ENCODE data around the gene C11orf21. TPM values are rescaled to one million over a fixed set of nuclear protein-coding genes. Genes with fewer than 3 reads are reported as not detected.
A peak's percentile ranks its signal among the peaks of the same experiment; 100 is the strongest.

The C11orf21 gene
- total RNA-seq, 1 experiment from 2014 or later: 0.09 TPM

DNA sequence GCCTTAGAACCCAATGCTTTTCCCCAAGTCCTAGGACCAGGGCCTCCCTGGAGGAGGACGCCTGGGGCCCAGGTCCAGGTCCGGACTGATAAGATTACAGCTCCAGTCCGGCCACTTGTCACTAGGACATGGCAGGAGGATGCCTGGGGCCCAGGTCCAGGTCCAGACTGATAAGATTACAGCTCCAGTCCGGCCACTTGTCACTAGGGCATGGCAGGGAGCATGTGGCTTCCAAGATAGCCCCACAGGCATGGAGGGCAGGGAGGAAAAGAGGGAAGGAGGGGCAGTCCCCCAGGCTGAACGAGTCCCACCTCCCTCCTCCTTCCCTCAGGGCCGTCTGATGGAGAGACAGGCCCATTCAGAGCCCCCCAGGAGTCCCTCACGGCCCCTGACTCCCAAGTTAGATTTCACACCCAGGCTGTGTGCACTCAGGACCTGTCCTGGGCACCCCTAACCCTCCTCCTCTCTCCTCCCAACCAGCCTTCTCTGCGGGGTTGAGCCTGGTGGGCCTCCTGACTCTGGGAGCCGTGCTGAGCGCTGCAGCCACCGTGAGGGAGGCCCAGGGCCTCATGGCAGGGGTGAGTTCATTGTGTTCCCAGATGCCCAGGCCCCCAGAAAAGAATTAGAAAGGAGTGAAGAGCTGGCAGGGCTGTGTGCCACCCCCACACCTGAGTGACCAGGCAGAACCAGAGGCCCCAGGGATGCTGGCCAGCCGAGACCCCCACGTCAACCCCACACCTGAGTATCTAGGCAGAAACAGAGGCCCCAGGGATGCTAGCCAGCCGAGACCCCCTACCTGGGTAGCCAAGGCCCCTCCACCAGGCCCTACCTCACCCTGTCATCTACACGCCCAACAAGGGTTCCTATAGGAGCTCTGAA, 2.1 kb upstream of the C11orf21 start:
- ChIA-PET CTCF (interaction anchor here (0.7 to 9.8 kb wide), 14 partner anchors 13 to 227 kb away, joined by 3 to 128 read pairs (median 6); partner anchors contain the start of gene TSSC4), POLR2A (interaction anchor here (0.5 to 1.9 kb wide), 6 partner anchors 73 to 102 kb away, joined by 3 to 18 read pairs (median 6); partner anchors contain the start of genes CD81 and TSSC4)
- DNase-seq: peak; percentile 88 to 97
- Mint-ChIP-seq H3K4me3 (ENCODE audit: unreplicated experiment) (peak overlapping the region; percentile 42), H3K36me3 (ENCODE audit: insufficient read depth, unreplicated experiment) (no peaks in the 10 kb centered on the region), H3K9me3 (ENCODE audit: unreplicated experiment) (no peaks in the 10 kb centered on the region), H3K27me3 (ENCODE audit: insufficient read depth, unreplicated experiment) (no peaks in the 10 kb centered on the region), H3K27ac (ENCODE audit: unreplicated experiment) (peak overlapping the region; percentile 75), H3K4me1 (ENCODE audit: low read depth, unreplicated experiment) (peaks cover 7% of the 10 kb centered on the region)
- BruUV-seq (replicated peaks): no TSS peak
- intact Hi-C loops (cut with micrococcal nuclease; ENCODE audit: unreplicated experiment): loop anchor here (1.0 to 2.0 kb wide), 2 partner anchors 35 to 96 kb away; partner anchors contain the start of gene TSSC4
- Histone ChIP-seq H3K4me3 (ENCODE audit: low read depth, low read length) (no peak overlapping the region), H3K27me3 (replicated peaks; ENCODE audit: control insufficient read depth, insufficient read depth, low read length) (no peaks in the 10 kb centered on the region), H3K36me3 (ENCODE audit: control insufficient read depth, insufficient read depth, low read length) (no peaks in the 10 kb centered on the region), H3K4me1 (peaks cover 51% of the 10 kb centered on the region), H3K9me3 (no peaks in the 10 kb centered on the region)
- TF ChIP-seq, protein P1, sequence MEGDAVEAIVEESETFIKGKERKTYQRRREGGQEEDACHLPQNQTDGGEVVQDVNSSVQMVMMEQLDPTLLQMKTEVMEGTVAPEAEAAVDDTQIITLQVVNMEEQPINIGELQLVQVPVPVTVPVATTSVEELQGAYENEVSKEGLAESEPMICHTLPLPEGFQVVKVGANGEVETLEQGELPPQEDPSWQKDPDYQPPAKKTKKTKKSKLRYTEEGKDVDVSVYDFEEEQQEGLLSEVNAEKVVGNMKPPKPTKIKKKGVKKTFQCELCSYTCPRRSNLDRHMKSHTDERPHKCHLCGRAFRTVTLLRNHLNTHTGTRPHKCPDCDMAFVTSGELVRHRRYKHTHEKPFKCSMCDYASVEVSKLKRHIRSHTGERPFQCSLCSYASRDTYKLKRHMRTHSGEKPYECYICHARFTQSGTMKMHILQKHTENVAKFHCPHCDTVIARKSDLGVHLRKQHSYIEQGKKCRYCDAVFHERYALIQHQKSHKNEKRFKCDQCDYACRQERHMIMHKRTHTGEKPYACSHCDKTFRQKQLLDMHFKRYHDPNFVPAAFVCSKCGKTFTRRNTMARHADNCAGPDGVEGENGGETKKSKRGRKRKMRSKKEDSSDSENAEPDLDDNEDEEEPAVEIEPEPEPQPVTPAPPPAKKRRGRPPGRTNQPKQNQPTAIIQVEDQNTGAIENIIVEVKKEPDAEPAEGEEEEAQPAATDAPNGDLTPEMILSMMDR (IDR thresholded peaks at IDR 0.05; ENCODE audit: insufficient read depth in 1 of 2, low read depth in 1 of 2, low read length in 1 of 2, severe bottlenecking in 1 of 2, unreplicated experiment in 1 of 2): no peak

DNA sequence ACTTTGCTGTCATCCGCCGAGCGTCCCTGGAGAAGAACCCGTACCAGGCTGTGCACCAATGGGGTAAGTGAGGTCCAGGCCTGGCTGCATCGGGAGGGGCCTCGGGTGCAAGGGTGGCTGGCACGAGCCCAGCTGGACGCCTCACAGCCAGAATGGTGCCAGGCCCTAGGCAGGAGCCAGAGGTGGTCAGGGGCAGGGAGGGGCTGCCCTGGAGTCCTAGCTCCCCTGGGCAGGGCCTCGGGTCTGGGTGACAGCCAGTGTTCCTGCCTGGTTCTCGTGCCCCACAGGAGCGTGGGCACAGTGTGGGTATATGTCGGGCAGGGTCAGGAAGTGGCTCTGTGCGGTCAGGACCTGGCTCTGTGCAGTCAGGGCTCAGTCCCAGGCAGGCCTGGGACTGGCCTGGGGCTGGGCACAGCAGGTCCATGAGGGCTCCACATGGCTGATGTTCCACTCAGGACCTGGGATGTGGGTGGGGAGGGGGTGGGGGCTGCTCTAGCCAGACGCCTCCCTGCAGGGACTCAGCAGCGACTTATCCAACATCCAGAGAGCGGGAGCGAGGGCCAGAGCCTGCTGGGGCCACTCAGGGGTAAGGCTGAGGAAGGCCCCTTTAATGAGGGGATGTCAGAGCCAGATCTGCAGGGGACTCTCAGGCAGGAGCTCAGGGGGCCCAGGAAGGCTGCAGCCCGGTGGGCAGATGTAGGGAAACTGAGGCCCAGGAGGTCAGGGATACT, 1.3 kb upstream of the C11orf21 start:
- H3K4me1 Mint-ChIP-seq (ENCODE audit: low read depth, unreplicated experiment): peaks cover 7% of the 10 kb centered on the region
- H3K4me3 Mint-ChIP-seq (ENCODE audit: unreplicated experiment): peak overlapping the region; percentile 42
- intact Hi-C loops (cut with micrococcal nuclease; ENCODE audit: unreplicated experiment): loop anchor here (1.0 to 2.0 kb wide), 2 partner anchors 34 to 97 kb away; partner anchors contain the start of gene TSSC4
- no TSS peak for BruUV-seq (replicated peaks)
- Histone ChIP-seq H3K4me3 (ENCODE audit: low read depth, low read length) (no peak overlapping the region), H3K36me3 (ENCODE audit: control insufficient read depth, insufficient read depth, low read length) (no peaks in the 10 kb centered on the region), H3K27me3 (replicated peaks; ENCODE audit: control insufficient read depth, insufficient read depth, low read length) (no peaks in the 10 kb centered on the region), H3K4me1 (peaks cover 54% of the 10 kb centered on the region), H3K9me3 (no peaks in the 10 kb centered on the region)
- H3K36me3 Mint-ChIP-seq (ENCODE audit: insufficient read depth, unreplicated experiment): no peaks in the 10 kb centered on the region
- H3K9me3 Mint-ChIP-seq (ENCODE audit: unreplicated experiment): no peaks in the 10 kb centered on the region
- CTCF ChIA-PET: interaction anchor here (0.7 to 9.8 kb wide), 9 partner anchors 87 to 125 kb away, joined by 3 to 128 read pairs (median 4); partner anchors contain the start of gene TSSC4
- H3K27ac Mint-ChIP-seq (ENCODE audit: unreplicated experiment): peak overlapping the region; percentile 79
- TF ChIP-seq, protein P1 (IDR thresholded peaks at IDR 0.05; ENCODE audit: insufficient read depth in 1 of 2, low read depth in 1 of 2, low read length in 1 of 2, severe bottlenecking in 1 of 2, unreplicated experiment in 1 of 2): no peak
- no peak for DNase-seq
- POLR2A ChIA-PET: interaction anchor here (0.5 to 1.9 kb wide), 3 partner anchors 74 to 101 kb away, joined by 3 to 18 read pairs (median 4); partner anchors contain the start of gene CD81
- no peaks in the 10 kb centered on the region for H3K27me3 Mint-ChIP-seq (ENCODE audit: insufficient read depth, unreplicated experiment)

Data from Caco-2 (cell line).